ENCODE measurements around the gene NGF. TPM values are rescaled to one million over a fixed set of nuclear protein-coding genes. Genes with fewer than 3 reads are reported as not detected.
"Not testable (repeated sequence)": the region's sequence is repeated elsewhere in the genome, so short reads cannot be mapped to it uniquely, and the experiment has no call there.

NGF gene
- total RNA-seq, 1 donor from 2014 or later, result 14.8 TPM

- Mint-ChIP-seq H3K36me3 (ENCODE audit: unreplicated experiment) (peaks cover 3% of the 10 kb centered on the region), H3K27me3 (ENCODE audit: unreplicated experiment) (no peaks in the 10 kb centered on the region), H3K4me3 (ENCODE audit: unreplicated experiment) (no peak overlapping the region), H3K27ac (ENCODE audit: unreplicated experiment) (peak overlapping the region; percentile 87), H3K9me3 (ENCODE audit: unreplicated experiment) (no peaks in the 10 kb centered on the region), H3K4me1 (ENCODE audit: unreplicated experiment) (peaks cover 65% of the 10 kb centered on the region)
- DNase-seq (ENCODE audit: extremely low spot score, unreplicated experiment), result no peak
- no peak for TF ChIP-seq CTCF (IDR thresholded peaks at IDR 0.05)
Measured at GRCh38 chr1:115314092-115314491, 24.0 kb downstream of the NGF start.

GRCh38 chr1:115313182-115313581 lies 24.9 kb downstream of the NGF start:
- peaks cover 3% of the 10 kb centered on the region for H3K36me3 Mint-ChIP-seq (ENCODE audit: unreplicated experiment)
- DNase-seq (ENCODE audit: extremely low spot score, unreplicated experiment), result no peak
- no peaks in the 10 kb centered on the region for H3K9me3 Mint-ChIP-seq (ENCODE audit: unreplicated experiment)
- H3K4me3 Mint-ChIP-seq (ENCODE audit: unreplicated experiment), result no peak overlapping the region
- no peak for TF ChIP-seq CTCF (IDR thresholded peaks at IDR 0.05)
- H3K4me1 Mint-ChIP-seq (ENCODE audit: unreplicated experiment), result peaks cover 58% of the 10 kb centered on the region
- H3K27me3 Mint-ChIP-seq (ENCODE audit: unreplicated experiment), result no peaks in the 10 kb centered on the region
- peak overlapping the region; percentile 87 for H3K27ac Mint-ChIP-seq (ENCODE audit: unreplicated experiment)

GRCh38 chr1:115312742-115313141 lies 25.3 kb downstream of the NGF start:
- H3K27me3 Mint-ChIP-seq (ENCODE audit: unreplicated experiment), result no peaks in the 10 kb centered on the region
- H3K36me3 Mint-ChIP-seq (ENCODE audit: unreplicated experiment), result peaks cover 3% of the 10 kb centered on the region
- DNase-seq (ENCODE audit: extremely low spot score, unreplicated experiment), result no peak
- TF ChIP-seq CTCF (IDR thresholded peaks at IDR 0.05), result no peak
- H3K27ac Mint-ChIP-seq (ENCODE audit: unreplicated experiment), result no peak overlapping the region
- H3K4me3 Mint-ChIP-seq (ENCODE audit: unreplicated experiment), result no peak overlapping the region
- H3K9me3 Mint-ChIP-seq (ENCODE audit: unreplicated experiment), result no peaks in the 10 kb centered on the region
- H3K4me1 Mint-ChIP-seq (ENCODE audit: unreplicated experiment), result peaks cover 54% of the 10 kb centered on the region

- H3K36me3 Mint-ChIP-seq (ENCODE audit: unreplicated experiment), result peaks cover 6% of the 10 kb centered on the region
- H3K4me1 Mint-ChIP-seq (ENCODE audit: unreplicated experiment), result peaks cover 50% of the 10 kb centered on the region
- no peak for TF ChIP-seq CTCF (IDR thresholded peaks at IDR 0.05)
- peak overlapping the region; percentile 34 for H3K27ac Mint-ChIP-seq (ENCODE audit: unreplicated experiment)
- no peaks in the 10 kb centered on the region for H3K9me3 Mint-ChIP-seq (ENCODE audit: unreplicated experiment)
- H3K4me3 Mint-ChIP-seq (ENCODE audit: unreplicated experiment), result no peak overlapping the region
- H3K27me3 Mint-ChIP-seq (ENCODE audit: unreplicated experiment), result no peaks in the 10 kb centered on the region
- DNase-seq (ENCODE audit: extremely low spot score, unreplicated experiment), result no peak
Measured at GRCh38 chr1:115311474-115311989, 26.5 kb downstream of the NGF start.

GRCh38 chr1:115310581-115311473 lies 27.2 kb downstream of the NGF start:
- Mint-ChIP-seq H3K36me3 (ENCODE audit: unreplicated experiment) (peaks cover 6% of the 10 kb centered on the region), H3K9me3 (ENCODE audit: unreplicated experiment) (no peaks in the 10 kb centered on the region), H3K27ac (ENCODE audit: unreplicated experiment) (peak overlapping the region; percentile 39), H3K4me1 (ENCODE audit: unreplicated experiment) (peaks cover 55% of the 10 kb centered on the region), H3K4me3 (ENCODE audit: unreplicated experiment) (no peak overlapping the region), H3K27me3 (ENCODE audit: unreplicated experiment) (no peaks in the 10 kb centered on the region)
- no peak for TF ChIP-seq CTCF (IDR thresholded peaks at IDR 0.05)
- DNase-seq (ENCODE audit: extremely low spot score, unreplicated experiment), result no peak

- not testable (repeated sequence) for H3K27me3 Mint-ChIP-seq (ENCODE audit: unreplicated experiment); DNase-seq (ENCODE audit: extremely low spot score, unreplicated experiment); H3K36me3 Mint-ChIP-seq (ENCODE audit: unreplicated experiment); H3K4me3 Mint-ChIP-seq (ENCODE audit: unreplicated experiment); H3K9me3 Mint-ChIP-seq (ENCODE audit: unreplicated experiment); H3K27ac Mint-ChIP-seq (ENCODE audit: unreplicated experiment)
- H3K4me1 Mint-ChIP-seq (ENCODE audit: unreplicated experiment), result peaks cover 50% of the 10 kb centered on the region
Measured at GRCh38 chr1:115309504-115309903, 28.5 kb downstream of the NGF start.
